ENCODE measurements around the gene ZNF236. TPM values are rescaled to one million over a fixed set of nuclear protein-coding genes. Genes with fewer than 3 reads are reported as not detected.
"Not testable (repeated sequence)": the region's sequence is repeated elsewhere in the genome, so short reads cannot be mapped to it uniquely, and the experiment has no call there.

The ZNF236 gene
- total RNA-seq, 2 experiments from 2014 or later = 13.1 to 13.5 TPM

- CTCF ChIA-PET = interaction anchor here (1.3 kb wide), 1 partner anchor 19 kb away, joined by 3 read pairs; no protein-coding TSS in a partner anchor
Measured at GRCh38 chr18:76957384-76958355, 135.3 kb downstream of the ZNF236 start.

GRCh38 chr18:76958692-76959341, 136.5 kb downstream of the ZNF236 start:
- ChIA-PET POLR2A (no interaction called here), CTCF (no interaction called here)

More at GRCh38 chr18:76957384-76958355, 135.3 kb downstream of the ZNF236 start:
- POLR2A ChIA-PET = no interaction called here

GRCh38 chr18:76959605-76960004, 137.2 kb downstream of the ZNF236 start:
- POLR2A ChIA-PET = no interaction called here
- CTCF ChIA-PET = no interaction called here

GRCh38 chr18:76960528-76961035, 138.2 kb downstream of the ZNF236 start:
- ChIA-PET POLR2A (no interaction called here), CTCF (no interaction called here)

- ChIA-PET POLR2A (no interaction called here), CTCF (no interaction called here)
Measured at GRCh38 chr18:76962851-76963250, 140.5 kb downstream of the ZNF236 start.

GRCh38 chr18:76963936-76964335, 141.6 kb downstream of the ZNF236 start:
- POLR2A ChIA-PET = no interaction called here
- CTCF ChIA-PET = no interaction called here

GRCh38 chr18:76965555-76966151, 143.3 kb downstream of the ZNF236 start:
- CTCF ChIA-PET = not testable (repeated sequence)

GRCh38 chr18:76967299-76967698, 144.9 kb downstream of the ZNF236 start:
- POLR2A ChIA-PET, CTCF ChIA-PET: not testable (repeated sequence)

More at GRCh38 chr18:76965555-76966151, 143.3 kb downstream of the ZNF236 start:
- POLR2A ChIA-PET = not testable (repeated sequence)

GRCh38 chr18:76967721-76968472, 145.5 kb downstream of the ZNF236 start:
- POLR2A ChIA-PET = no interaction called here
- CTCF ChIA-PET = no interaction called here

GRCh38 chr18:76970770-76971559, 148.6 kb downstream of the ZNF236 start:
- CTCF ChIA-PET = no interaction called here

GRCh38 chr18:76972241-76972640, 149.9 kb downstream of the ZNF236 start:
- POLR2A ChIA-PET = no interaction called here
- CTCF ChIA-PET = no interaction called here

More at GRCh38 chr18:76970770-76971559, 148.6 kb downstream of the ZNF236 start:
- POLR2A ChIA-PET = no interaction called here

- CTCF ChIA-PET = no interaction called here
- POLR2A ChIA-PET = no interaction called here
Measured at GRCh38 chr18:76972846-76973519, 150.6 kb downstream of the ZNF236 start.

GRCh38 chr18:76973520-76974266, 151.3 kb downstream of the ZNF236 start:
- POLR2A ChIA-PET = no interaction called here
- CTCF ChIA-PET = interaction anchor here (1.4 kb wide), 1 partner anchor 10 kb away, joined by 5 read pairs; no protein-coding TSS in a partner anchor

GRCh38 chr18:76974386-76974785, 152.0 kb downstream of the ZNF236 start:
- ChIA-PET POLR2A (no interaction called here), CTCF (interaction anchor here (1.4 kb wide), 1 partner anchor 9 kb away, joined by 5 read pairs; no protein-coding TSS in a partner anchor)

- ChIA-PET CTCF (interaction anchor here (1.4 kb wide), 1 partner anchor 8 kb away, joined by 5 read pairs; no protein-coding TSS in a partner anchor), POLR2A (no interaction called here)
Measured at GRCh38 chr18:76975577-76976110, 153.3 kb downstream of the ZNF236 start.

- ChIA-PET POLR2A (no interaction called here), CTCF (interaction anchor here (0.5 kb wide), 1 partner anchor 566 kb away, joined by 3 read pairs; no protein-coding TSS in a partner anchor)
Measured at GRCh38 chr18:76977108-76977621, 154.8 kb downstream of the ZNF236 start.

- CTCF ChIA-PET = no interaction called here
- POLR2A ChIA-PET = no interaction called here
Measured at GRCh38 chr18:76977684-76978232, 155.4 kb downstream of the ZNF236 start.
